Measurements from ENCODE around the gene PRKAG1. TPM values are rescaled to one million over a fixed set of nuclear protein-coding genes. Genes with fewer than 3 reads are reported as not detected.

PRKAG1 gene
- total RNA-seq, 1 donor from 2014 or later, result 46.5 TPM

DNA sequence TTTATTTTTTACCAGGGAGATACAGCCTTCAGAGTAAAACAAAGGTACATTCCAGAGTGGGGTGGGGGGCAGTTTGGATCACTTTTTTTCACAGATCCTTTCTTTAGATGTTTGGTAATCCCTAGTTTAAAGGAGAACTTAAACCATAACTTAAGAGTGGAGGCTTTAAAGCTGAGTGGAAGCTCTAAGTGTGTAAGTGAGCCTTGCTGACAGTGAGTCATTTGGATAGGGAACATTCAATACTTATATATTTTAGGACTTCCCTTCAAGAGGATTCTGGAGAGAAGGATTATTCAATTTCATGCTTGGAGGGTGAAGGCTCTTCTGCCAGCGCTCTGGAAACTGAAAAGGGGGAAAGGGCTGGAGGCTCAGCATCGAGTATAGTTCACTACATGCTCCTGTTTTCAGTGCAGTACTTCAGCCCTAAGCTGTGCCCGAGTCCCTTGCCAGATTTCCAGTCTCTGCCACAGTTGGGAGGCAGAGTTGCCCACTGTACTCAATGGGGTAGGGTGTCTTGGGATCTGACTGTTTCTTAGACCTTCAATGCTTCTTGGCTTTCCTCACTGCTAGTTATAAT is 8.4 kb downstream of the PRKAG1 start:
- Histone ChIP-seq H3K4me3 (no peak overlapping the region), H3K4me1 (no peaks in the 10 kb centered on the region), H3K27ac (no peak overlapping the region), H3K27me3 (no peaks in the 10 kb centered on the region), H3K36me3 (peaks cover 42% of the 10 kb centered on the region), H3K9me3 (no peaks in the 10 kb centered on the region)
- DNase-seq (no peak), ATAC-seq (no peak)
- intact Hi-C loops (cut with DNase I), result no loop called here
- TF ChIP-seq, protein P1, sequence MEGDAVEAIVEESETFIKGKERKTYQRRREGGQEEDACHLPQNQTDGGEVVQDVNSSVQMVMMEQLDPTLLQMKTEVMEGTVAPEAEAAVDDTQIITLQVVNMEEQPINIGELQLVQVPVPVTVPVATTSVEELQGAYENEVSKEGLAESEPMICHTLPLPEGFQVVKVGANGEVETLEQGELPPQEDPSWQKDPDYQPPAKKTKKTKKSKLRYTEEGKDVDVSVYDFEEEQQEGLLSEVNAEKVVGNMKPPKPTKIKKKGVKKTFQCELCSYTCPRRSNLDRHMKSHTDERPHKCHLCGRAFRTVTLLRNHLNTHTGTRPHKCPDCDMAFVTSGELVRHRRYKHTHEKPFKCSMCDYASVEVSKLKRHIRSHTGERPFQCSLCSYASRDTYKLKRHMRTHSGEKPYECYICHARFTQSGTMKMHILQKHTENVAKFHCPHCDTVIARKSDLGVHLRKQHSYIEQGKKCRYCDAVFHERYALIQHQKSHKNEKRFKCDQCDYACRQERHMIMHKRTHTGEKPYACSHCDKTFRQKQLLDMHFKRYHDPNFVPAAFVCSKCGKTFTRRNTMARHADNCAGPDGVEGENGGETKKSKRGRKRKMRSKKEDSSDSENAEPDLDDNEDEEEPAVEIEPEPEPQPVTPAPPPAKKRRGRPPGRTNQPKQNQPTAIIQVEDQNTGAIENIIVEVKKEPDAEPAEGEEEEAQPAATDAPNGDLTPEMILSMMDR (IDR thresholded peaks at IDR 0.05), result no peak

DNA sequence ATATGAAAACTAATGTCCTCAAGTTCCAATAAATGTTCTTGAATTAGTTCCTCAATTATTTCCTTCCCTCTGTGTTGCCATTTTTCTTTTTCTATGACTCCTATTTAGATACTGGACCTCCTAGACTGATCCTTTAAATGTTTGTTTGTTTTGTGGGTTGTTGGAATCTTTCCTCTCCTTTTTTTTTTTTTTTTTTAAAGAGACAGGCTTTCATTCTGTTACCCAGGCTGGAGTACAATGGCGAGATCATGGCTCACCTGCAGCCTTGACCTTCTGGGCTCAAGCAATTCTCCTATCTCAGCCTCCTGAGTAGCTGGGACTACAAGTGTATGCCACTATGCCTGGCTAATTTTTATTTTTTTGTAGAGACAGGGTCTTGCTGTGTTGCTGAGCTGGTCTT is 9.6 kb downstream of the PRKAG1 start:
- ATAC-seq, result no peak
- H3K36me3 ChIP-seq, result peaks cover 53% of the 10 kb centered on the region
- DNase-seq, result no peak

GRCh38 chr12:49000346-49000745 is 18.2 kb downstream of the PRKAG1 start:
- intact Hi-C loops (cut with DNase I), result no loop called here
- Histone ChIP-seq H3K4me1 (peaks cover 33% of the 10 kb centered on the region), H3K27ac (no peak overlapping the region), H3K4me3 (no peak overlapping the region), H3K9me3 (no peaks in the 10 kb centered on the region), H3K27me3 (peaks cover 30% of the 10 kb centered on the region), H3K36me3 (peaks cover 42% of the 10 kb centered on the region)
- no peak for DNase-seq
- TF ChIP-seq, protein P1 (IDR thresholded peaks at IDR 0.05), result no peak
- ATAC-seq, result no peak

More for the DNA sequence above, 9.6 kb downstream of the PRKAG1 start:
- Histone ChIP-seq H3K27ac (no peak overlapping the region), H3K9me3 (no peaks in the 10 kb centered on the region), H3K4me3 (no peak overlapping the region), H3K4me1 (no peaks in the 10 kb centered on the region), H3K27me3 (no peaks in the 10 kb centered on the region)
- TF ChIP-seq, protein P1 (IDR thresholded peaks at IDR 0.05), result no peak
- intact Hi-C loops (cut with DNase I), result no loop called here

DNA sequence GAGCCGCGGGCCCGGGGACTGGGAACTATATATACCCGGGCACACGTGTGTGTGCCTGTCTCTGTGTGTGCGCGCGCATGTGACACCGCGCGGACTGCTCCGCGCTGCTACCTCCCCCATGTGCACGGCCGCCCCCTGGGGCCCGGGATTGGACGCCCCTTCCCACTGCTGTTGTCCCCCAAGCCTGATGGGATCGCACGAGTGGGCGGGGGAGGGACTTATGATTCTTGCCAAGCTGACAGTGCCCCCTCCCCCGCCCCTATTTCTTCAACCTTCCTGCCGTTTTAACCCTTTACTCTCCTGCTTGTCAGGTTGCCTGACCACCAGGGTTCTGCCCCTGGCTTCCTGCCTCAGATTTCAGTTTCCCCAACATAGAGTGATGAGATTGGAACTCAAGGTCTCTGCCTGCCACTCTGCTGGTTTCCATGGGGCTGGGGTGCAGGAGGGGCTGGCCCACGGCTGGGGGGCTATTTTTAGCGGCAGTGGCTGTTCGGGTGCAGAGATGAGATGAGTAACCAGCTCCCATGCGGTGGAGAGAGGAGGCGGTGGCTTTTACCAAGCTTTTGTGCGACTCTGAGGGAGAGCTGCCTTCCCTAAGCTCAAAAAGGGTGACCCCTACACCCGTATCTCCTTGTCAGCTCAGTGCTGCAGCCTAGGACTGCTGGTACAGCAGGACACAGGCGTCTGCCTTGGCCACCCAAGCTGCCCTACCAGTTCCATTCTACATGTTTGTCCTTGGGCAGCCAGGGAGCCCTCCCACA is 19.0 kb downstream of the PRKAG1 start, which contains the start of gene DDN:
DDN (minus strand) TSS at position 5 of the 761 bp plus-strand sequence. CDS start 88 bp downstream, outside the sequence.
- Histone ChIP-seq H3K4me1 (peaks cover 36% of the 10 kb centered on the region), H3K9me3 (no peaks in the 10 kb centered on the region), H3K4me3 (peak within 1 kb of the TSS; percentile 49), H3K27ac (no peak within 1 kb of the TSS), H3K27me3 (peaks cover 37% of the 10 kb centered on the region), H3K36me3 (peaks cover 36% of the 10 kb centered on the region)
- intact Hi-C loops (cut with DNase I), result no loop called here
- TF ChIP-seq, protein P1 (IDR thresholded peaks at IDR 0.05), result no peak
- DNase-seq, result no peak
- peak; percentile 3 for ATAC-seq

GRCh38 chr12:48998497-48999353 is 19.9 kb downstream of the PRKAG1 start:
- intact Hi-C loops (cut with DNase I), result no loop called here
- Histone ChIP-seq H3K4me3 (peak overlapping the region; percentile 49), H3K27me3 (peaks cover 45% of the 10 kb centered on the region), H3K9me3 (no peaks in the 10 kb centered on the region), H3K27ac (no peak overlapping the region), H3K36me3 (peaks cover 28% of the 10 kb centered on the region), H3K4me1 (peaks cover 36% of the 10 kb centered on the region)
- TF ChIP-seq, protein P1 (IDR thresholded peaks at IDR 0.05), result no peak
- ATAC-seq, result peak; percentile 1
- DNase-seq, result no peak
